ENCODE results near the gene PPP1R14C. TPM values are rescaled to one million over a fixed set of nuclear protein-coding genes. Genes with fewer than 3 reads are reported as not detected.

PPP1R14C gene
- total RNA-seq, 2 experiments from 2014 or later = 0.10 TPM

GRCh38 chr6:150208611-150209352 lies 65.9 kb downstream of the PPP1R14C start:
- Mint-ChIP-seq H3K27me3 (peaks cover 11% of the 10 kb centered on the region), H3K27ac (no peak overlapping the region), H3K4me1 (no peaks in the 10 kb centered on the region), H3K36me3 (ENCODE audit: low read depth) (no peaks in the 10 kb centered on the region), H3K4me3 (no peak overlapping the region), H3K9me3 (no peaks in the 10 kb centered on the region)
- CTCF ChIA-PET = no interaction called here
- DNase-seq = no peak
- POLR2A ChIA-PET = no interaction called here

DNA sequence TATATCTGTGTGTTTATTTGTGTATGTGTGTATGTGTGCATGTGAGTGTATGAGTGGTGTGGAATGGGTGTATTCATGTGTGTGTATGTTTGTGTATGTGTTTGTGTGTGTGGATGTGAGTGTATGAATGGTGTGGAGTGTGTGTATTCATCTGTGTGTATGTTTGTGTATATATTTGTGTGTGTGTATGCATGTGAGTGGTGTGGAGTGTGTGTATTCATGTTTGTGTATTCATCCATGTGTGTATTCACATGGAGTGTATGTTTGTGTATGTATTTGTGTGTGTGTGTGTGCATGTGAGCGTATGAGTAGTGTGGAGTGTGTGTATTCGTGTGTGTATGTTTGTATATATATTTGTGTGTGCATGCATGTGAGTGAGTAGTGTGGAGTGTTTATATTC lies 66.6 kb downstream of the PPP1R14C start:
- no peaks in the 10 kb centered on the region for H3K4me1 Mint-ChIP-seq
- no peak for DNase-seq
- H3K27ac Mint-ChIP-seq = no peak overlapping the region
- ChIA-PET POLR2A (no interaction called here), CTCF (no interaction called here)
- H3K9me3 Mint-ChIP-seq = no peaks in the 10 kb centered on the region
- H3K27me3 Mint-ChIP-seq = peaks cover 14% of the 10 kb centered on the region
- no peaks in the 10 kb centered on the region for H3K36me3 Mint-ChIP-seq (ENCODE audit: low read depth)
- no peak overlapping the region for H3K4me3 Mint-ChIP-seq

- no peak overlapping the region for H3K4me3 Mint-ChIP-seq
- no peaks in the 10 kb centered on the region for H3K4me1 Mint-ChIP-seq
- no peak overlapping the region for H3K27ac Mint-ChIP-seq
- ChIA-PET CTCF (interaction anchor here (1.2 kb wide), 2 partner anchors 12 to 131 kb away, joined by 3 read pairs; no protein-coding TSS in a partner anchor), POLR2A (no interaction called here)
- peaks cover 12% of the 10 kb centered on the region for H3K27me3 Mint-ChIP-seq
- no peaks in the 10 kb centered on the region for H3K36me3 Mint-ChIP-seq (ENCODE audit: low read depth)
- DNase-seq = no peak
- H3K9me3 Mint-ChIP-seq = no peaks in the 10 kb centered on the region
These were observed 69.1 kb downstream of the PPP1R14C start for GRCh38 chr6:150211700-150212511.

DNA sequence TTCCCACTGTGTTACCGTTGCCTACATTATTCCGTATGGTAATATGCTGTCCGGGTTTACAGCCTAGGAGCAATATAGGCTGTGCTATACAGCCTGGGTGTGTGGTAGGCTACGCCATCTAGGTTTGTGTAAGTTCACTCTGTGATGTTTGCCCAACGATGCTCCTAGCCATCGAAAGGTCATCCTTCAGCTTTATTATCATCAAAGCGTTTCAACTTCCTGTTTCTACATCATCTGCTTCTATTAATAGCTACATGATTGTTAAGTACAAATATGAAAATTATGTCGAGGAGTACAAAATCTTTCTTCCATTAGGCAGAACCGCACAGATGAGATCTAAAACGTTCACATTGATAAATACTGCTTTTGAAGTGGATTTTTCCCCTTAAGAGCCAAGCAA lies 69.9 kb downstream of the PPP1R14C start:
- no peaks in the 10 kb centered on the region for H3K36me3 Mint-ChIP-seq (ENCODE audit: low read depth)
- no peaks in the 10 kb centered on the region for H3K4me1 Mint-ChIP-seq
- no peak overlapping the region for H3K4me3 Mint-ChIP-seq
- ChIA-PET POLR2A (no interaction called here), CTCF (interaction anchor here (0.6 kb wide), 1 partner anchor 116 kb away, joined by 3 read pairs; no protein-coding TSS in a partner anchor)
- no peak for DNase-seq
- no peaks in the 10 kb centered on the region for H3K9me3 Mint-ChIP-seq
- H3K27me3 Mint-ChIP-seq = peaks cover 12% of the 10 kb centered on the region
- no peak overlapping the region for H3K27ac Mint-ChIP-seq

DNA sequence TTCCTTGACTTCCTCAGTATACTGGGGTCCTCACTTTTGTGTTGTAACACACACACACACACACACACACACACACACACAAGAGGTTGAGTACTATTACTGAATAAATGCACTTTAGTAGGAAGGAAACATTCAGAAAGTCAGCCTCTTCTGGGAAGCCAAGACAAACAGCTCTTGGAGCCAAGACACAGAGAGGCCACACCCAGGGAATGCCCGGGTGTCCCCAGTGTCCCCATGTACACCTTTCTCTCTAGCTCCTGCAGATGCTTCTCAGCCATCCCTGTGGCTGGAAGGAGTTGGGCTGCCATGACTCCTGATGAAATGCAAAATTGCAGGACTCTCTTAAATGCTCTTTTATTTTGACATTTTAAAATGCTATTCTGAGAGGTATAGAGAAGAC lies 70.5 kb downstream of the PPP1R14C start:
- Mint-ChIP-seq H3K27me3 (peaks cover 12% of the 10 kb centered on the region), H3K9me3 (no peaks in the 10 kb centered on the region), H3K4me3 (no peak overlapping the region), H3K4me1 (no peaks in the 10 kb centered on the region), H3K36me3 (ENCODE audit: low read depth) (no peaks in the 10 kb centered on the region), H3K27ac (no peak overlapping the region)
- DNase-seq = no peak
- POLR2A ChIA-PET = no interaction called here
- CTCF ChIA-PET = interaction anchor here (0.6 kb wide), 1 partner anchor 117 kb away, joined by 3 read pairs; no protein-coding TSS in a partner anchor

- ChIA-PET POLR2A (no interaction called here), CTCF (no interaction called here)
- no peaks in the 10 kb centered on the region for H3K4me1 Mint-ChIP-seq
- DNase-seq = no peak
- H3K9me3 Mint-ChIP-seq = no peaks in the 10 kb centered on the region
- H3K4me3 Mint-ChIP-seq = no peak overlapping the region
- H3K36me3 Mint-ChIP-seq (ENCODE audit: low read depth) = no peaks in the 10 kb centered on the region
- H3K27me3 Mint-ChIP-seq = peaks cover 12% of the 10 kb centered on the region
- no peak overlapping the region for H3K27ac Mint-ChIP-seq
These were observed 71.5 kb downstream of the PPP1R14C start for GRCh38 chr6:150214310-150214709.

DNA sequence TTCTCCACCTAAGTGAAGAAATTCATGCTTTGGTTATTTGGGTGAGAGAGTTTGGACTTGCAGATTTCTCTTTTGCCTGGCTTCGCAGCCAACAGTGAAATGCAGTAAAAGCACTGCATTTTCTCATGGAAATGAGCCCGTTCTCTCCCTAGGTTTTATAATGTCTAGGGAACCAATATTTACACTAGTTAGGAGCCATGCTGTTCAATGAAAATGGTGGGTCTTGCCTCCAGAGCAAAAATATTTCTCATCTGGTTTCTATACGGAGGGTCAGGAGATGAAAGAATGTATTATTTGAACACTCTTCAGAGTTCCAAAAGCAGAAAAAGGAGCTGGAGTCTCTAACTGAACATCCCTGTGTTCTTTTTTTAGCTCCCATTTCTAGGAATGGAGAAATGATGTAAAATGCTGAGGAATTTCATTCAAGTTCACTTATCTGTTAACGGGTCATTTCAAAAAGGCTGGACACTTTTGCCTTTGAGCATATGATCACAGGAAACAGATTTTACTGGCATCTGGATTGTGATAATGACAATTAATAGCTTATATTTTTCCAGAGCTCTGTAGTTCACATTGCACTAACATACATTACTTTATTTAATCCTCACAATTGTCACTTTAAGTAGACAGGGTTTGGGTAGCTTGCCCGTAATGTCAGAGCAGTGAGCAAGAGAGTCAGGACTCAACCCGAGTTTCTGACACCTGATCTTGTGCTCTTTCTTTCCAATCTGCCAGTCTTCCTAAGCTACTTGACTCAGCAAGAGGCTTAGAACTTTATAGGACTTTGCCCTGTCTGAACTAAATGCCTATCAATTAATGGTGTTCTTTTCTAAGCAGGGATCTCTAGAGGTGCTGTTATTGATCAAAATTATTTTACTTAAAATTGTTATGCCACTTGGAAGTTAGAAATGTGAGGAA lies 78.0 kb downstream of the PPP1R14C start:
- Mint-ChIP-seq H3K4me1 (no peaks in the 10 kb centered on the region), H3K4me3 (no peak overlapping the region), H3K27ac (no peak overlapping the region), H3K9me3 (no peaks in the 10 kb centered on the region), H3K36me3 (ENCODE audit: low read depth) (no peaks in the 10 kb centered on the region), H3K27me3 (peaks cover 28% of the 10 kb centered on the region)
- ChIA-PET POLR2A (no interaction called here), CTCF (no interaction called here)
- no peak for DNase-seq

GRCh38 chr6:150224820-150225219 lies 82.0 kb downstream of the PPP1R14C start:
- H3K4me3 Mint-ChIP-seq = no peak overlapping the region
- H3K36me3 Mint-ChIP-seq (ENCODE audit: low read depth) = no peaks in the 10 kb centered on the region
- peaks cover 42% of the 10 kb centered on the region for H3K27me3 Mint-ChIP-seq
- H3K27ac Mint-ChIP-seq = no peak overlapping the region
- ChIA-PET POLR2A (no interaction called here), CTCF (no interaction called here)
- H3K4me1 Mint-ChIP-seq = no peaks in the 10 kb centered on the region
- no peaks in the 10 kb centered on the region for H3K9me3 Mint-ChIP-seq
- no peak for DNase-seq

DNA sequence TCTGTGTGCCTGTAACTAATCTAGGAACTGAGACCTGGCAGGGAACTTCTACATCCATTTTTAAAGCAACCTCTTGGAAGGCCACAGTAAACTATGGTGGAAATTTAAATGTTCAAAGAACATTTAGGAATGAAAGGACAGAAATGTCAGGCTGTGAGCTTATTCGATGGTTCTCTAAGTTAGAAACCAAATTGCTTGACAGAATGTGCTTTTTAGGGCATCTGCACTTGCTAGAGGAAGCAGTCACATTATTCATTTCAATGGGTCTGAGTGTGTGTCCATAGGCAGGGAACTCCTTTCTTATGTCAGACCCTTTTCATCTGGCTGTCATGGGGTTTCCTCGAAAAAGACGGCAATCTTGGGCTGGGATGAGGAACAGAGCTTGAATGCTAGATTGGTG lies 84.4 kb downstream of the PPP1R14C start:
- POLR2A ChIA-PET = no interaction called here

DNA sequence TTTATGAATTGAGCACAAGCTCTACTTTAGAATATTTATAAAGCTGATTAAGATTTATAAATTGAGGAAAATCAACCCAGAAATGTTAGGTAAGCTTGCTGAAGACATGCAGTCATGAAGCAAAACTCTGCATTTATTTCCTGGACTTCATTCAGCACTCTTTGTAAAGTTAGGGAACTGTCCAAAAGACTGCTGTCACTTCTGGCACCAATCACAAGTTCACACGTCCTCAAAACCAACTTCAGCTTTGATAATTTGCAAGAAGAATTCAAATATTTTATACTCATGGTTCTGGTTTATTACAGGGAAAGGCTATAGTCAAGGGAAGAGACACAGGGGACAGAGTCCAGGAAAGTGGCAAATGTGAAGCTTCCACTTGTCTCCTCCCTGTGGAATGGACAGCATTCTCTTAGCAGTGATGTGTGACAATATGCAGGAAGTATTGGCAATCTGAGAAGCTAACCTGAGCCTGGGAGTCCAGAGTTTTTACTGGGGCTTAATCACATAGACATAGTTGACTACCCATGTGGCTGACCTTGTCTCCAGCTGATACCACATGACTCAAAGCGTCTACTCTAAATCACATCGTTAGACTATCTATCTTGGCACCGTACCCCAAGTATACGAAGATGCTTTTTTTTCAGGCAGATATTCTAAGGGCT lies 85.4 kb downstream of the PPP1R14C start:
- POLR2A ChIA-PET = interaction anchor here (0.7 kb wide), 1 partner anchor 30 kb away, joined by 4 read pairs; no protein-coding TSS in a partner anchor
- H3K27ac Mint-ChIP-seq = no peak overlapping the region
- H3K36me3 Mint-ChIP-seq (ENCODE audit: low read depth) = peaks cover 3% of the 10 kb centered on the region
- H3K27me3 Mint-ChIP-seq = peaks cover 33% of the 10 kb centered on the region
- CTCF ChIA-PET = no interaction called here
- H3K9me3 Mint-ChIP-seq = peaks cover 8% of the 10 kb centered on the region
- H3K4me3 Mint-ChIP-seq = no peak overlapping the region
- no peaks in the 10 kb centered on the region for H3K4me1 Mint-ChIP-seq
- DNase-seq = no peak

More for the DNA sequence above, 84.4 kb downstream of the PPP1R14C start:
- no peaks in the 10 kb centered on the region for H3K4me1 Mint-ChIP-seq
- peaks cover 36% of the 10 kb centered on the region for H3K27me3 Mint-ChIP-seq
- H3K36me3 Mint-ChIP-seq (ENCODE audit: low read depth) = no peaks in the 10 kb centered on the region
- CTCF ChIA-PET = no interaction called here
- H3K4me3 Mint-ChIP-seq = no peak overlapping the region
- no peak overlapping the region for H3K27ac Mint-ChIP-seq
- no peak for DNase-seq
- no peaks in the 10 kb centered on the region for H3K9me3 Mint-ChIP-seq

DNA sequence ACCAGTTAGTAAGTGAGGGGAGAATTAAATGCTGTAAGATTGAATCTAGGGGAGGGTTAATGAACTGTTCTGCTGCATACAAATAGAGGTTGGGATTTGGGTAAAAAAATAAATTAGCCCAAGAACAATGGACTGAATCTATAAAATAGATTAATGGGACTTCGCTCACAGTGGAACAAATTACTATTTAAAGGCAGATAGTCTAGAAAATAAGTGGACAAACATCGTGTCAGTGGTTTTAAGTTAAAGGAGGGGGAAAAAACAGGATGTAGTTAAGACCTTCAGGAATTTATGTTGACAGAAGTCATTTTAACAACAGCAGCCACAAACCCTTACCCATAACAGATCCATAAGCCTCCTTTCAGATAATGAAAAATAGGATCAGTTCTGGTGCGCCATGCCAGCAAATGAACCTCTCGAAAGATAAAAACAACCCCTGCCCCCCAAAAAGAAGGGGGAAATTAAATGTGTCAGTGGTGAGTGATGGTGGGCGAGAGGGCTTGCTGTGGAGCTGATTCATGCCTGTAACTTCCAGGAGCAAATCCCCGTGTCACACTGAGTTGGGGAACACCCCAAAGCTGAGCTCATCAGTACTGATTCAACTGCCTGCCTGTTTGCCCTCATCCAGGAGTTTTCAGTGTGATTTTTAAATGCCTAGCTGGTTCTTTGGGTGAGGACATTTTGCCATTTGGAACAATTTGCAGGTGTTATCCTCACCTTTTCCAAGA lies 86.8 kb downstream of the PPP1R14C start:
- ChIA-PET CTCF (no interaction called here), POLR2A (no interaction called here)
- Mint-ChIP-seq H3K27ac (no peak overlapping the region), H3K27me3 (peaks cover 27% of the 10 kb centered on the region), H3K4me1 (peaks cover 2% of the 10 kb centered on the region), H3K36me3 (ENCODE audit: low read depth) (peaks cover 6% of the 10 kb centered on the region), H3K9me3 (peaks cover 8% of the 10 kb centered on the region), H3K4me3 (no peak overlapping the region)
- no peak for DNase-seq

DNA sequence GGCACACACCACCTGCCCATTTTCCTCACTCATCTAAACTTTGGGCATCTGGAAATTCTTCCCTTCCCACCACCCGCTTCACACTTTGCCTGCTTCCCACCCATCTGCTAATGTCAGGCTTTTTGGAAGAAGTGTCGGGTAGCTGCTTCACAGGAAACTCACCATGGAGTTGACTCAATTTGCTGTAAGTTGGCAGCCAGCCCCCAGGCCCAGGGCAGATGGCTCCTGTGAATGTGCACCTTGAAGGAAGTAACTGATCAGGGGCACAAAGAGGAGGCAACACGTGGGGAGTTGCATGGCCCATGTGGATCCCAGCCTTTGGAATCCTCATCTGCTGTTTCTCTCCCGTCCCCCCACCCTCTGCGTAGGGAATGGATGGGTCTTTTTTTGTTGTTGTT lies 87.3 kb downstream of the PPP1R14C start:
- no peak overlapping the region for H3K4me3 Mint-ChIP-seq
- CTCF ChIA-PET = no interaction called here
- H3K4me1 Mint-ChIP-seq = peaks cover 7% of the 10 kb centered on the region
- peaks cover 22% of the 10 kb centered on the region for H3K27me3 Mint-ChIP-seq
- H3K27ac Mint-ChIP-seq = no peak overlapping the region
- peaks cover 9% of the 10 kb centered on the region for H3K36me3 Mint-ChIP-seq (ENCODE audit: low read depth)
- no peak for DNase-seq
- POLR2A ChIA-PET = no interaction called here
- H3K9me3 Mint-ChIP-seq = peaks cover 8% of the 10 kb centered on the region
